OCI-LY7 (cell line): ENCODE results near the gene STX8.

Experiments used
- CTCF ChIP-seq: fragments of 200-600 bp; sonication (generic); conservative IDR thresholded peaks from 2 replicates; pipeline ENCODE4 v1.5.1; 2014; ENCODE audit warnings: mild to moderate bottlenecking, antibody characterized with exemption, low read length, moderate library complexity, mixed read lengths
- EZH2phosphoT487 ChIP-seq: fragments of 200-600 bp; sonication (generic); IDR thresholded peaks from 2 replicates; pipeline ENCODE4 v1.6.1; 2018; ENCODE audit warnings: low read depth, borderline replicate concordance, mild to moderate bottlenecking, mixed run types, antibody characterized with exemption, low read length, moderate library complexity, mixed read lengths

GRCh38 chr17:9568004-9568403 is 7.6 kb downstream of the STX8 start:
- no peak for TF ChIP-seq CTCF
- TF ChIP-seq EZH2phosphoT487 = no peak
